DMS 273 treated with DMSO at 0.1 percent for 48 hours (cell line): ENCODE data around the gene HNRNPF.
A peak's percentile ranks its signal among the peaks of the same experiment; 100 is the strongest.
"Not testable (repeated sequence)": the region's sequence is repeated elsewhere in the genome, so short reads cannot be mapped to it uniquely, and the experiment has no call there.

ENCODE experiments used
- DNase-seq: peaks from one replicate; lab custom pipeline; 2025; lab: John Stamatoyannopoulos, UW

Gene HNRNPF

GRCh38 chr10:43348511-43349312 lies 60.3 kb downstream of the HNRNPF start:
- DNase-seq = peak; percentile 46

- no peak for DNase-seq
These were observed 61.0 kb downstream of the HNRNPF start for GRCh38 chr10:43347997-43348396.

- DNase-seq = no peak
These were observed 64.9 kb downstream of the HNRNPF start for GRCh38 chr10:43344051-43344450.

- no peak for DNase-seq
These were observed 65.9 kb downstream of the HNRNPF start for GRCh38 chr10:43343126-43343525.

GRCh38 chr10:43342279-43343125 lies 66.5 kb downstream of the HNRNPF start:
- DNase-seq = no peak

GRCh38 chr10:43341450-43341849 lies 67.5 kb downstream of the HNRNPF start:
- no peak for DNase-seq

- no peak for DNase-seq
These were observed 68.4 kb downstream of the HNRNPF start for GRCh38 chr10:43340619-43341018.

GRCh38 chr10:43340101-43340500 lies 68.9 kb downstream of the HNRNPF start:
- no peak for DNase-seq

- no peak for DNase-seq
These were observed 69.8 kb downstream of the HNRNPF start for GRCh38 chr10:43339136-43339535.

GRCh38 chr10:43338117-43338516 lies 70.9 kb downstream of the HNRNPF start:
- DNase-seq = no peak

GRCh38 chr10:43337536-43337935 lies 71.5 kb downstream of the HNRNPF start:
- not testable (repeated sequence) for DNase-seq

GRCh38 chr10:43336641-43337318 lies 72.2 kb downstream of the HNRNPF start:
- no peak for DNase-seq

- no peak for DNase-seq
These were observed 72.9 kb downstream of the HNRNPF start for GRCh38 chr10:43336061-43336460.
